ENCODE data around the gene MIA. TPM values are rescaled to one million over a fixed set of nuclear protein-coding genes. Genes with fewer than 3 reads are reported as not detected.
A peak's percentile ranks its signal among the peaks of the same experiment; 100 is the strongest.
"Not testable (repeated sequence)": the region's sequence is repeated elsewhere in the genome, so short reads cannot be mapped to it uniquely, and the experiment has no call there.

Gene MIA
- total and polyA plus RNA-seq, 2 of the 4 experiments (the other 2 are of a cell fraction), result 0.44 TPM; not detected in 1

GRCh38 chr19:40826312-40826698 is 51.0 kb downstream of the MIA start:
- H3K4me2 ChIP-seq (ENCODE audit: low read depth, low read length); H3K18ac ChIP-seq (ENCODE audit: low read depth, low read length); H2AK5ac ChIP-seq (ENCODE audit: low read depth, low read length); H2AK9ac ChIP-seq (replicated peaks; ENCODE audit: low read depth, low read length, poor library complexity); H3K9ac ChIP-seq (ENCODE audit: low read depth, low read length); dilution Hi-C loops (cut with HindIII; ENCODE audit: low sequenced_read_pairs, unreplicated experiment); ATAC-seq (ENCODE audit: low read depth); in situ Hi-C loops (cut with MboI; ENCODE audit: low sequenced_read_pairs); H3K9me3 ChIP-seq (ENCODE audit: control insufficient read depth, insufficient read depth, low read length); H2AFZ ChIP-seq (replicated peaks; ENCODE audit: low read length, poor library complexity); H2BK20ac ChIP-seq (ENCODE audit: low read depth, low read length); H3K79me1 ChIP-seq (ENCODE audit: low read depth in 1 of 2, low read length in 2 of 2); H3K56ac ChIP-seq (ENCODE audit: extremely low read depth, insufficient read depth, low read length); H3K23ac ChIP-seq (ENCODE audit: low read depth, low read length); CTCF ChIA-PET; H3K4me3 ChIP-seq (ENCODE audit: insufficient read depth, low read depth, low read length); H3K27ac ChIP-seq (ENCODE audit: insufficient read depth, low read length); H4K8ac ChIP-seq (ENCODE audit: low read depth in 2 of 2, low read length in 2 of 2); H3K14ac ChIP-seq (replicated peaks; ENCODE audit: low read depth, low read length); H3K9me1 ChIP-seq (ENCODE audit: insufficient read depth, low read length); H4K5ac ChIP-seq (ENCODE audit: low read depth, low read length); DNase-seq; H2BK120ac ChIP-seq (ENCODE audit: low read depth, low read length); H4K20me1 ChIP-seq (ENCODE audit: insufficient read depth, low read length); intact Hi-C loops (cut with micrococcal nuclease); POLR2A ChIA-PET (ENCODE audit: unreplicated experiment); H2BK15ac ChIP-seq (ENCODE audit: low read depth, low read length); BruUV-seq (replicated peaks); H3K4ac ChIP-seq (ENCODE audit: low read depth, low read length); H4K91ac ChIP-seq (ENCODE audit: insufficient read depth, low read depth, low read length); H2BK5ac ChIP-seq (ENCODE audit: low read depth, low read length, poor library complexity, severe bottlenecking); H3K27me3 ChIP-seq (ENCODE audit: control insufficient read depth, insufficient read depth, low read length): not testable (repeated sequence)
- H3K4me1 ChIP-seq (ENCODE audit: control insufficient read depth, insufficient read depth, low read length), result peaks cover 12% of the 10 kb centered on the region
- WGBS, 2 experiments (ENCODE audit: extremely low coverage in 2 of 2, insufficient read length in 1 of 2), result no CpG with 5 or more reads among the region's 14 CpGs
- H3K36me3 ChIP-seq (ENCODE audit: control insufficient read depth, insufficient read depth, low read length), result peaks cover 15% of the 10 kb centered on the region

- Histone ChIP-seq H3K4me1 (ENCODE audit: control insufficient read depth, insufficient read depth, low read length) (peaks cover 15% of the 10 kb centered on the region), H3K36me3 (ENCODE audit: control insufficient read depth, insufficient read depth, low read length) (peaks cover 15% of the 10 kb centered on the region)
- H4K20me1 ChIP-seq (ENCODE audit: insufficient read depth, low read length); H2AFZ ChIP-seq (replicated peaks; ENCODE audit: low read length, poor library complexity); H3K4me3 ChIP-seq (ENCODE audit: insufficient read depth, low read depth, low read length); H4K8ac ChIP-seq (ENCODE audit: low read depth in 2 of 2, low read length in 2 of 2); DNase-seq; H2AK5ac ChIP-seq (ENCODE audit: low read depth, low read length); H3K79me1 ChIP-seq (ENCODE audit: low read depth in 1 of 2, low read length in 2 of 2); H3K27ac ChIP-seq (ENCODE audit: insufficient read depth, low read length); H2BK5ac ChIP-seq (ENCODE audit: low read depth, low read length, poor library complexity, severe bottlenecking); H2BK120ac ChIP-seq (ENCODE audit: low read depth, low read length); H3K4me2 ChIP-seq (ENCODE audit: low read depth, low read length); H3K4ac ChIP-seq (ENCODE audit: low read depth, low read length); H4K91ac ChIP-seq (ENCODE audit: insufficient read depth, low read depth, low read length); H3K56ac ChIP-seq (ENCODE audit: extremely low read depth, insufficient read depth, low read length); dilution Hi-C loops (cut with HindIII; ENCODE audit: low sequenced_read_pairs, unreplicated experiment); H3K23ac ChIP-seq (ENCODE audit: low read depth, low read length); H3K9ac ChIP-seq (ENCODE audit: low read depth, low read length); H3K14ac ChIP-seq (replicated peaks; ENCODE audit: low read depth, low read length); H3K9me3 ChIP-seq (ENCODE audit: control insufficient read depth, insufficient read depth, low read length); intact Hi-C loops (cut with micrococcal nuclease); POLR2A ChIA-PET (ENCODE audit: unreplicated experiment); H2BK15ac ChIP-seq (ENCODE audit: low read depth, low read length); in situ Hi-C loops (cut with MboI; ENCODE audit: low sequenced_read_pairs); H3K9me1 ChIP-seq (ENCODE audit: insufficient read depth, low read length); H3K27me3 ChIP-seq (ENCODE audit: control insufficient read depth, insufficient read depth, low read length); H3K18ac ChIP-seq (ENCODE audit: low read depth, low read length); H4K5ac ChIP-seq (ENCODE audit: low read depth, low read length); H2BK20ac ChIP-seq (ENCODE audit: low read depth, low read length); ATAC-seq (ENCODE audit: low read depth); CTCF ChIA-PET; H2AK9ac ChIP-seq (replicated peaks; ENCODE audit: low read depth, low read length, poor library complexity): not testable (repeated sequence)
- 95% methylated on average over 13 of the region's 29 CpGs; no CpG with 5 or more reads in 1 of the 2 experiments for WGBS, 2 experiments (ENCODE audit: extremely low coverage in 2 of 2, insufficient read length in 1 of 2)
- BruUV-seq (replicated peaks), result TSS peak; percentile 14
Observed at GRCh38 chr19:40826699-40827385, 51.5 kb downstream of the MIA start.
